IMR-90 (cell line): Measurements from ENCODE around the gene GPC5. TPM values are rescaled to one million over a fixed set of nuclear protein-coding genes. Genes with fewer than 3 reads are reported as not detected.

Source experiments
- ATAC-seq: fragments of 200-7000 bp; cut with Tn5 transposase; 2 replicates; pipeline ENCODE4 v1.9.1; 2020; ENCODE audit warnings: low read depth, mild to moderate bottlenecking, moderate library complexity
- BruUV-seq: library from RNA; stranded (reverse); fragments of 400-500 nt; replicated peaks from 2 replicates; lab custom pipeline; 2021; lab: Mats Ljungman, UMichigan
- CTCF ChIA-PET: fragments of 300-600 bp; formaldehyde crosslinking; extraction: SDS; loops from one replicate; lab custom pipeline; 2021; ENCODE audit warnings: antibody characterized with exemption; lab: Yijun Ruan, JAX
- POLR2A ChIA-PET: fragments of 300-600 bp; sonication (Branson Sonifier 250); formaldehyde crosslinking; loops from one replicate; lab custom pipeline; 2022; ENCODE audit warnings: antibody characterized with exemption; ENCODE audit not compliant: unreplicated experiment; lab: Charles Lee
- DNase-seq: peaks from one replicate; pipeline ENCODE4 v3.0.0; 2013
- H2AFZ ChIP-seq: replicated peaks from 2 replicates; pipeline ENCODE3; 2013; ENCODE audit warnings: low read length, mild to moderate bottlenecking; ENCODE audit not compliant: poor library complexity
- H2AK5ac ChIP-seq: 2 replicates; pipeline ENCODE4 v1.6.1; 2013; ENCODE audit warnings: low read depth, low read length, inconsistent platforms
- H2AK9ac ChIP-seq: replicated peaks from 2 replicates; pipeline ENCODE3; 2013; ENCODE audit warnings: mild to moderate bottlenecking, low read depth, low read length, moderate library complexity; ENCODE audit not compliant: poor library complexity
- H2BK120ac ChIP-seq: 2 replicates; pipeline ENCODE4 v1.6.1; 2013; ENCODE audit warnings: low read depth, low read length, inconsistent platforms
- H2BK15ac ChIP-seq: 3 replicates; pipeline ENCODE4 v1.6.1; 2013; ENCODE audit warnings: low read depth, low read length, inconsistent platforms
- H2BK20ac ChIP-seq: 2 replicates; pipeline ENCODE4 v1.6.1; 2013; ENCODE audit warnings: low read depth, mild to moderate bottlenecking, inconsistent platforms, low read length, moderate library complexity
- H2BK5ac ChIP-seq: 2 replicates; pipeline ENCODE4 v1.6.1; 2013; ENCODE audit warnings: mild to moderate bottlenecking, low read depth, low read length, inconsistent platforms; ENCODE audit not compliant: poor library complexity, severe bottlenecking
- H3K14ac ChIP-seq: replicated peaks from 2 replicates; pipeline ENCODE4 v1.6.1; 2013; ENCODE audit warnings: low read depth, low read length, inconsistent platforms
- H3K18ac ChIP-seq: 2 replicates; pipeline ENCODE4 v1.6.1; 2013; ENCODE audit warnings: low read depth, low read length, control low read depth
- H3K23ac ChIP-seq: 2 replicates; pipeline ENCODE4 v1.6.1; 2013; ENCODE audit warnings: low read depth, low read length, inconsistent platforms
- H3K27ac ChIP-seq: 2 replicates; pipeline ENCODE4 v1.5.1; 2013; ENCODE audit warnings: mild to moderate bottlenecking, control low read depth, low read length; ENCODE audit not compliant: insufficient read depth
- H3K27me3 ChIP-seq: 2 replicates; pipeline ENCODE4 v1.6.1; 2013; ENCODE audit warnings: low read length; ENCODE audit not compliant: control insufficient read depth, insufficient read depth
- H3K36me3 ChIP-seq: 2 replicates; pipeline ENCODE4 v1.6.1; 2013; ENCODE audit warnings: low read length, mixed read lengths; ENCODE audit not compliant: control insufficient read depth, insufficient read depth
- H3K4ac ChIP-seq: 2 replicates; pipeline ENCODE4 v1.6.1; 2013; ENCODE audit warnings: low read depth, low read length, inconsistent platforms
- H3K4me1 ChIP-seq: 2 replicates; pipeline ENCODE4 v1.6.1; 2013; ENCODE audit warnings: low read length, mixed read lengths; ENCODE audit not compliant: control insufficient read depth, insufficient read depth
- H3K4me2 ChIP-seq: 2 replicates; pipeline ENCODE4 v1.6.1; 2013; ENCODE audit warnings: low read depth, mild to moderate bottlenecking, control low read depth, low read length, moderate library complexity
- H3K4me3 ChIP-seq: 2 replicates; pipeline ENCODE4 v1.5.1; 2013; ENCODE audit warnings: low read depth, mild to moderate bottlenecking, control low read depth, low read length, moderate library complexity; ENCODE audit not compliant: insufficient read depth
- H3K56ac ChIP-seq: 2 replicates; pipeline ENCODE4 v1.6.1; 2013; ENCODE audit warnings: low read length, inconsistent platforms; ENCODE audit not compliant: insufficient read depth; ENCODE audit errors: extremely low read depth
- H3K79me1 ChIP-seq, 2 experiments: 2 replicates each; pipeline ENCODE4 v1.6.1; 2013; ENCODE audit warnings: low read length in 2 of 2, inconsistent platforms in 1 of 2, low read depth in 1 of 2
- H3K9ac ChIP-seq: 2 replicates; pipeline ENCODE4 v1.6.1; 2013; ENCODE audit warnings: low read depth, low read length, control low read depth
- H3K9me1 ChIP-seq: 2 replicates; pipeline ENCODE4 v1.6.1; 2013; ENCODE audit warnings: low read length, inconsistent platforms; ENCODE audit not compliant: insufficient read depth
- H3K9me3 ChIP-seq: 2 replicates; pipeline ENCODE4 v1.6.1; 2013; ENCODE audit warnings: low read length; ENCODE audit not compliant: control insufficient read depth, insufficient read depth
- H4K20me1 ChIP-seq: 2 replicates; pipeline ENCODE4 v1.6.1; 2013; ENCODE audit warnings: low read length, inconsistent platforms; ENCODE audit not compliant: insufficient read depth
- H4K5ac ChIP-seq: 2 replicates; pipeline ENCODE4 v1.6.1; 2013; ENCODE audit warnings: mild to moderate bottlenecking, low read depth, low read length, control low read depth
- H4K8ac ChIP-seq, 2 experiments: 2 replicates each; pipeline ENCODE4 v1.6.1; 2013; ENCODE audit warnings: low read depth in 2 of 2, low read length in 2 of 2, control low read depth in 1 of 2, inconsistent platforms in 1 of 2
- H4K91ac ChIP-seq: 2 replicates; pipeline ENCODE4 v1.6.1; 2013; ENCODE audit warnings: low read depth, low read length, inconsistent platforms; ENCODE audit not compliant: insufficient read depth
- BHLHE40 ChIP-seq: fragments of 150-350 bp; IDR thresholded peaks from 2 replicates; pipeline ENCODE4 v1.6.1; 2016; ENCODE audit warnings: mild to moderate bottlenecking, low read depth, low read length
- CEBPB ChIP-seq: IDR thresholded peaks from 2 replicates; pipeline ENCODE4 v1.6.1; 2012; ENCODE audit warnings: low read depth, low read length, improper control_type of control experiment
- CHD1 ChIP-seq: IDR thresholded peaks from 2 replicates; pipeline ENCODE4 v1.6.1; 2012; ENCODE audit warnings: low read depth, low read length, improper control_type of control experiment
- ELK1 ChIP-seq: fragments of 150-350 bp; IDR thresholded peaks from 2 replicates; pipeline ENCODE4 v1.6.1; 2016; ENCODE audit warnings: low read depth, mild to moderate bottlenecking, low read length, moderate library complexity, borderline replicate concordance
- FOS ChIP-seq: fragments of 150-350 bp; IDR thresholded peaks from 2 replicates; pipeline ENCODE4 v1.6.1; 2016; ENCODE audit warnings: low read depth, low read length
- MAFK ChIP-seq: IDR thresholded peaks from 2 replicates; pipeline ENCODE4 v1.6.1; 2012; ENCODE audit warnings: low read depth, low read length, improper control_type of control experiment
- MAZ ChIP-seq: IDR thresholded peaks from 2 replicates; pipeline ENCODE4 v1.6.1; 2012; ENCODE audit warnings: low read depth, mild to moderate bottlenecking, low read length, improper control_type of control experiment, moderate library complexity, borderline replicate concordance
- NFE2L2 ChIP-seq: fragments of 150-350 bp; IDR thresholded peaks from 2 replicates; pipeline ENCODE4 v1.6.1; 2016; ENCODE audit warnings: low read depth, mild to moderate bottlenecking, low read length
- POLR2A ChIP-seq: IDR thresholded peaks from 2 replicates; pipeline ENCODE4 v1.6.1; 2012; ENCODE audit warnings: mild to moderate bottlenecking, low read depth, low read length
- RAD21 ChIP-seq: IDR thresholded peaks from 2 replicates; pipeline ENCODE4 v1.6.1; 2012; ENCODE audit warnings: low read length, improper control_type of control experiment
- RCOR1 ChIP-seq: IDR thresholded peaks from 2 replicates; pipeline ENCODE4 v1.6.1; 2012; ENCODE audit warnings: mild to moderate bottlenecking, low read length, improper control_type of control experiment; ENCODE audit not compliant: insufficient replicate concordance
- RFX5 ChIP-seq: IDR thresholded peaks from 2 replicates; pipeline ENCODE4 v1.8.0; 2012; ENCODE audit warnings: low read depth, mild to moderate bottlenecking, low read length, moderate library complexity
- SMC3 ChIP-seq: fragments of 150-350 bp; IDR thresholded peaks from 2 replicates; pipeline ENCODE4 v1.6.1; 2016; ENCODE audit warnings: low read depth, mild to moderate bottlenecking, antibody characterized with exemption, low read length, moderate library complexity
- WGBS, 2 experiments: methylation state at CpG; one replicate each; pipeline versions ENCODE4 v1.1.5 to v1.1.7; 2013; ENCODE audit warnings: missing lambda C conversion rate in 2 of 2; ENCODE audit not compliant: insufficient read length in 1 of 2; ENCODE audit errors: extremely low coverage in 2 of 2; 5-methylcytosine and 5-hydroxymethylcytosine counted together
- dilution Hi-C: fragments of 300-500 bp; cut with HindIII; formaldehyde crosslinking; loops from one replicate; pipeline ENCODE4 v1.14.3; 2018; ENCODE audit warnings: low sequenced_read_pairs; ENCODE audit not compliant: unreplicated experiment
- in situ Hi-C: fragments of 300-500 bp; cut with MboI; formaldehyde crosslinking; loops from 3 replicates; pipeline ENCODE4 v1.14.3; 2019; ENCODE audit warnings: low sequenced_read_pairs, inconsistent platforms, mixed read lengths
- intact Hi-C: fragments of 100-400 bp; cut with micrococcal nuclease; formaldehyde crosslinking; loops from 2 replicates; pipeline ENCODE4 v1.10.0; 2022
- polyA plus RNA-seq, 3 experiments: library from polyadenylated mRNA; depleted of rRNA; stranded (reverse); fragments of >200 nt; gene quantifications; 2 replicates each; pipeline ENCODE4 v1.2.3, GENCODE V29; 2012; ENCODE audit warnings: low replicate concordance in 1 of 3
- total RNA-seq: library from RNA; depleted of rRNA; stranded (reverse); fragments of >200 nt; gene quantifications from 2 replicates; pipeline ENCODE4 v1.2.3, GENCODE V29; 2012
- TF ChIP-seq, protein P1 (sequence below): fragments of 150-350 bp; IDR thresholded peaks from 2 replicates; pipeline ENCODE4 v1.6.1; 2017; ENCODE audit warnings: mild to moderate bottlenecking, antibody characterized with exemption, low read length, low read depth
- TF ChIP-seq, protein P2 (sequence below): conservative IDR thresholded peaks from 2 replicates; pipeline ENCODE4 v1.5.1; 2012; ENCODE audit warnings: mild to moderate bottlenecking, low read depth, low read length, improper control_type of control experiment

GPC5 gene
- total and polyA plus RNA-seq, 2 of the 4 experiments (the other 2 are of a cell fraction), result 0.94 to 1.8 TPM

- Histone ChIP-seq H3K14ac (no peak overlapping the region), H3K36me3 (no peaks in the 10 kb centered on the region), H3K9ac (no peak overlapping the region), H3K56ac (no peak overlapping the region), H2AFZ (no peak overlapping the region), H3K79me1 (no peaks in the 10 kb centered on the region), H3K4me2 (no peak overlapping the region), H2BK5ac (no peak overlapping the region), H3K27ac (no peak overlapping the region), H3K4ac (no peak overlapping the region), H3K18ac (no peak overlapping the region), H2BK15ac (no peak overlapping the region), H2AK9ac (no peak overlapping the region), H4K8ac (no peak overlapping the region), H4K20me1 (no peaks in the 10 kb centered on the region), H2BK120ac (no peak overlapping the region), H2AK5ac (no peak overlapping the region), H4K91ac (no peak overlapping the region), H3K4me3 (no peak overlapping the region), H3K4me1 (no peaks in the 10 kb centered on the region), H3K23ac (no peak overlapping the region), H3K9me3 (no peaks in the 10 kb centered on the region), H4K5ac (no peak overlapping the region), H2BK20ac (no peak overlapping the region), H3K9me1 (peaks cover 2% of the 10 kb centered on the region; the same call in 1 of the 2 replicates), H3K27me3 (no peaks in the 10 kb centered on the region)
- ATAC-seq, result no peak
- dilution Hi-C loops, result no loop called here
- in situ Hi-C loops, result no loop called here
- peak; percentile 19 for DNase-seq
- 94% methylated on average over 2 of the region's 3 CpGs; no CpG with 5 or more reads in 1 of the 2 experiments for WGBS, 2 experiments
- ChIA-PET CTCF (interaction anchor here (0.6 kb wide), 2 partner anchors 13 to 18 kb away, joined by 3 to 7 read pairs; no protein-coding TSS in a partner anchor), POLR2A (no interaction called here)
- intact Hi-C loops, result no loop called here
- BruUV-seq, result no TSS peak
- TF ChIP-seq RAD21 (no peak), MAZ (no peak), BHLHE40 (no peak), POLR2A (no peak), SMC3 (no peak), FOS (no peak), RCOR1 (no peak), CEBPB (no peak), NFE2L2 (no peak), CHD1 (no peak), MAFK (no peak), RFX5 (no peak), ELK1 (no peak)
- TF ChIP-seq, protein P1, sequence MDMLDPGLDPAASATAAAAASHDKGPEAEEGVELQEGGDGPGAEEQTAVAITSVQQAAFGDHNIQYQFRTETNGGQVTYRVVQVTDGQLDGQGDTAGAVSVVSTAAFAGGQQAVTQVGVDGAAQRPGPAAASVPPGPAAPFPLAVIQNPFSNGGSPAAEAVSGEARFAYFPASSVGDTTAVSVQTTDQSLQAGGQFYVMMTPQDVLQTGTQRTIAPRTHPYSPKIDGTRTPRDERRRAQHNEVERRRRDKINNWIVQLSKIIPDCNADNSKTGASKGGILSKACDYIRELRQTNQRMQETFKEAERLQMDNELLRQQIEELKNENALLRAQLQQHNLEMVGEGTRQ, result no peak
- TF ChIP-seq, protein P2, sequence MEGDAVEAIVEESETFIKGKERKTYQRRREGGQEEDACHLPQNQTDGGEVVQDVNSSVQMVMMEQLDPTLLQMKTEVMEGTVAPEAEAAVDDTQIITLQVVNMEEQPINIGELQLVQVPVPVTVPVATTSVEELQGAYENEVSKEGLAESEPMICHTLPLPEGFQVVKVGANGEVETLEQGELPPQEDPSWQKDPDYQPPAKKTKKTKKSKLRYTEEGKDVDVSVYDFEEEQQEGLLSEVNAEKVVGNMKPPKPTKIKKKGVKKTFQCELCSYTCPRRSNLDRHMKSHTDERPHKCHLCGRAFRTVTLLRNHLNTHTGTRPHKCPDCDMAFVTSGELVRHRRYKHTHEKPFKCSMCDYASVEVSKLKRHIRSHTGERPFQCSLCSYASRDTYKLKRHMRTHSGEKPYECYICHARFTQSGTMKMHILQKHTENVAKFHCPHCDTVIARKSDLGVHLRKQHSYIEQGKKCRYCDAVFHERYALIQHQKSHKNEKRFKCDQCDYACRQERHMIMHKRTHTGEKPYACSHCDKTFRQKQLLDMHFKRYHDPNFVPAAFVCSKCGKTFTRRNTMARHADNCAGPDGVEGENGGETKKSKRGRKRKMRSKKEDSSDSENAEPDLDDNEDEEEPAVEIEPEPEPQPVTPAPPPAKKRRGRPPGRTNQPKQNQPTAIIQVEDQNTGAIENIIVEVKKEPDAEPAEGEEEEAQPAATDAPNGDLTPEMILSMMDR, result no peak
These were observed 29.6 kb upstream of the GPC5 start for GRCh38 chr13:91368676-91369440.
